ENCODE results near the gene N4BP3.

The N4BP3 gene

GRCh38 chr5:178147406-178147805 is 34.1 kb downstream of the N4BP3 start:
- no peak for DNase-seq (ENCODE audit: low read depth in 2 of 2)

- no peak for DNase-seq (ENCODE audit: low read depth in 2 of 2)
Observed at GRCh38 chr5:178149199-178149932, 36.0 kb downstream of the N4BP3 start.

GRCh38 chr5:178150977-178151734 is 37.8 kb downstream of the N4BP3 start:
- DNase-seq (ENCODE audit: low read depth in 2 of 2): no peak

DNA sequence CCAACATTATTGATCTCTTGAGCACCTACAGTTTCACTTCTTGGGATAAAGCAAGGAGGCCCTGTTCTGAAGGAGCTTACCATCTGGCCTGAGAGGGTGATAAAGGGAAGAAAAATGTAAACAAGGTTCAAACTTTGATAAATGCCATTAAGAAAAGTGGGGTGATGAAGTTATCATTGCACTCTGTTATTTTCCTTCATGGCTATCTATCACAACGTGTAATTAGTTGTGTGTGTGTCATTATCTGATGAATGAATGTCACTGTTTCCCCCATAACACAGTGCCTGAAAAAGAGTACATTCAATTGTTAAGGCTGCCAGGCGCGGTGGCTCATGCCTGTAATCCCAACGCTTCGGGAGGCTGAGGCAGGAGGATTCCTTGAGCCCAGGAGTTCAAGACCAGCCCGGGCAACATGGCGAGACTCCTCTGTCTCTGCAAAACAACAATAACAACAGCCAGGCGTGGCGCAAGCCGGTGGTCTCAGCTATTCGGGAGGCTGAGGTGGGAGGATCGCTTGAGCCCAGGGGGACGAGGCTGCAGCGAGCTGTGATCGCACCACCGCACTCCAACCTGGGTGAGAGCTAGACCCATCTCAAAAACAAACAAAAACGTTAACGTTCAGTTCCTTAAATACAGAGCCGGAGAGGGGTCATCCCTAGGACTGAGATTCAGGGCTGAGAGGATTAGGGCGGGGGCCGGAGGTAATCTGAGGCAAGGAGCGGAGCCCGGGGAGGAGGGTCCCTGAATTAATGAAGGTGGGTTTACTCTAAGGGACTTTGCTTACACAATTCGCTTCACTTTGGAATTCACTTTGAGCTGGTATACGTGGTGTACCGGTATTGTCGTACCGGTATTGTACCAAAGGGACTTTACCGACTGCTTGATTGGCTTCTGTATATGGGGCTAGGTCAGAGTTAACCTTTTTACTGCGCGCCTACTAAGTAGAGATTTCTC is 39.4 kb downstream of the N4BP3 start:
- no peak for DNase-seq (ENCODE audit: low read depth in 2 of 2)

GRCh38 chr5:178153530-178154340 is 40.4 kb downstream of the N4BP3 start, which contains the start of gene NHP2:
Gene NHP2, minus strand, starts transcription at chr5:178153885. Its CDS starts 68 bp downstream, at chr5:178153817.
- peak; percentile 97 to 98 for DNase-seq (ENCODE audit: low read depth in 2 of 2)

GRCh38 chr5:178155065-178155464 is 41.7 kb downstream of the N4BP3 start:
- DNase-seq (ENCODE audit: low read depth in 2 of 2): no peak

DNA sequence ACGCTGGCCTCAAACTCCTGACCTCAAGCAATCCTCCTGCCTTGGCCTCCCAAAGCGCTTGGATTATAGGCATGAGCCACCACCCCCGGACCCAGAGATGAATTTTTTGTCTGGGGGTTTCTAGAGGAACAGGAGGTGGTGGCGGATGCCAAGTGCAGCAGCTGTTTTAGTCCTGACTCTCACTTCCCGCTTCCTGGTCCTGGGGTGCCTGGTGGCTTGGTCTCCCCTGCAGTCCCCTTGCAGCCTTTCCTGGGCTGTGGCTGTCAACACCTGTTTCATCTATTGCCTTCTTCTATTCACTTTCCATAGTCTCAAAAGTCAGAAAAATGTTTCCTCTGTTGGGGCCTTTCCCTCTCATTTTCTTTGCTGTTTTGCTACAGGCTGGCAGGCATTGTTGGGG is 46.8 kb downstream of the N4BP3 start:
- DNase-seq (ENCODE audit: low read depth in 2 of 2): no peak

DNA sequence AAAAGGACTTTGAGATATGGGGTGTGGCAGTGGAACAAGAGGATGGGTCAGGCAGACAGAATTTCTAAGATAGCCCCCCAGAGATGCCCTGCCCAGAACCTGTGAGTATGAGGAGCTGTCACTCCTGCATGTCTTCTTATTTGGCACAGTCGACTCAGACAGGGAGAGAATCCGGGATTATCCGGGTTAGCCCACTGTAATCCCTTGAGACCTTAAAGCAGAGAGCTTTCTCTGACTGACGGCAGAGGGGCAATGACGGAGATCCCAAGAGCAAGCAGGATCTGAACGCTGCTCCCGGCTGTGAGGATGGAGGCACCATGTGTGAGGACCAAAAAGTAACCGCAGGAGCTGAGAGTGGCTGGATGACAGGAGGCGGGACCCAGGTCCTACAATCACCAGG is 49.1 kb downstream of the N4BP3 start:
- no peak for DNase-seq (ENCODE audit: low read depth in 2 of 2)

DNA sequence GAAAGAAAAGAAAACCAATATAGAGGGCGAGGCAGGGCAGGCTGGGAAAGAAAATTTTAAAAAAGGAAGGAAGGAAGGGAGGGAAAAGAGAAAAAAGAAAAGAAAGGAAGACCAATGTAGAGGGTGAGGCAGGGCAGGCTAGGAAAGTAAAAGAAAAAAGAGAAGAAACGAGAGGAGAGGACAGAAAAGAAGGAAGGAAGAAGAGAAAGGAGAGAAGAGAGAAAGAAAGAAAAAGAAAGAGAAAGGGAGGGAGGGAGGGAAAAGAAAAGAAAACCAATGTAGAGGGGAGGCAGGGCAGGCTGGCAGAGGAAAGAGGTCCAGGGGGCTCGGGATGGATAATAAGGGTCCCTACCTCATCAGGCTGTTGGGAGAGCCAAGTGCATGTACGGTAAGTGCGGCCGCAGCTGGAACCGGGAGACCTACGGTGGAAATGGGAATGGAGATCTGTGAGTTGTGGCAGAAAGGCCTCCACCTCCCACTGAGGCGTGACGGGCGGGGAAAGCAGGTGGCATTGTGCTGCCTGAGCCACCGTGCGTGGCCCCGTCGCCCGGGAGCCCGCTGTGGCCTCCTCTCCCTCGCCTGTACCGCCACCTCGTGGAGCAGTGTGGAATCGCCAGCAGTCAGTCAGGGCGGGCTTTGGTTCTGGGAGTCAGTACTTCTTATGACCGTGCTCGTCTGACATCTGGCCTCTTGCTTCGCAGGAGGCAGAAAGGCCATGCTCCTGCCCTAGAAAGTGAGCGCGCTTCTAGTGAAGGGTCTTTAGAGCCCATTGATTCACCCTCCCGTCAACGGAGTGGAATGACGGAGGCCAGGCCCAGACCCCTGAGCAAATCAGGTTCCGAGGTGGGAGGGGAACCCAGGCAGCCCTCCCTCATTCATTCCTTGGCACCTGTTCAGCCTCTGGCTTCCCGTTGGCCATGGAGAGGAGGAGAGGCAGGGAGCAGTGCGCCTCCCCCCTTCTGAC is 50.7 kb downstream of the N4BP3 start:
- DNase-seq (ENCODE audit: low read depth in 2 of 2): peak; percentile 92 to 95

GRCh38 chr5:178165581-178165980 is 52.2 kb downstream of the N4BP3 start:
- no peak for DNase-seq (ENCODE audit: low read depth in 2 of 2)

DNA sequence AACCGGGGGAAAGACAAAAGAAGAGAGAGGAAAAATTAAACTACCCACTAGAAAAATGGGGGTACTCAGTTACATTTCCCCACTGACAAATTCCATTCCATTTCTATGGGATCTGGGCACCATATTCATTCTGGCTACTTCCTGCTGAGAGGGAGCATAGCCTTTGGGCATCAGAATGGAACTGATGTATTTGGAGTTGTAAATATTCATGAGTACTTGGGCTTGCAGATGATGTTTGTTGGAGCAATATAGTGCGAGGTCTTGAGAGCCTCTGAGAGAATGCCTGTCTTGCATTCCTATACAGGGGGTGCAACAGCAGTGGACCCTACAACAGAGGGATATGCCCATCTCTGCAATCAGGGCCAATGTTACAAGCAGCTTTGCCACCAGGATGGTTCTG is 57.1 kb downstream of the N4BP3 start:
- no peak for DNase-seq (ENCODE audit: low read depth in 2 of 2)

GRCh38 chr5:178174456-178174855 is 61.1 kb downstream of the N4BP3 start:
- DNase-seq (ENCODE audit: low read depth in 2 of 2): no peak
